Epithelial cell of proximal tubule (primary cell): ENCODE data around the gene PDE6A. TPM values are rescaled to one million over a fixed set of nuclear protein-coding genes. Genes with fewer than 3 reads are reported as not detected.

Experiments
- DNase-seq: peaks from one replicate; pipeline ENCODE4 v3.0.0-alpha.2; 2011; ENCODE audit warnings: low read depth
- H3K4me3 ChIP-seq: 2 replicates; pipeline ENCODE4 v1.5.1; 2011; ENCODE audit warnings: low read depth, mild to moderate bottlenecking, low read length
- CTCF ChIP-seq: conservative IDR thresholded peaks from 2 replicates; pipeline ENCODE4 v1.5.1; 2012; ENCODE audit warnings: low read depth, mild to moderate bottlenecking, low read length
- total RNA-seq: library from RNA; depleted of rRNA; stranded (reverse); fragments of >200 nt; gene quantifications from 2 replicates; pipeline ENCODE4 v1.2.3, GENCODE V29; 2015

Gene PDE6A
- total RNA-seq, 1 donor from 2014 or later, result not detected

- no peak for TF ChIP-seq CTCF
- H3K4me3 ChIP-seq, result no peak overlapping the region
- DNase-seq, result no peak
These were observed 30.8 kb upstream of the PDE6A start for GRCh38 chr5:149975409-149975808.

- DNase-seq, result no peak
- TF ChIP-seq CTCF, result no peak
- H3K4me3 ChIP-seq, result no peak overlapping the region
These were observed 24.8 kb upstream of the PDE6A start for GRCh38 chr5:149969181-149969930.

GRCh38 chr5:149966946-149967345, 22.4 kb upstream of the PDE6A start:
- TF ChIP-seq CTCF, result no peak

GRCh38 chr5:149963729-149964128, 19.1 kb upstream of the PDE6A start:
- no peak for TF ChIP-seq CTCF
- H3K4me3 ChIP-seq, result no peak overlapping the region
- DNase-seq, result no peak

More at GRCh38 chr5:149966946-149967345, 22.4 kb upstream of the PDE6A start:
- H3K4me3 ChIP-seq, result no peak overlapping the region
- no peak for DNase-seq

- H3K4me3 ChIP-seq, result no peak overlapping the region
- no peak for TF ChIP-seq CTCF
- no peak for DNase-seq
These were observed 18.2 kb upstream of the PDE6A start for GRCh38 chr5:149962601-149963300.

GRCh38 chr5:149961957-149962409, 17.4 kb upstream of the PDE6A start:
- H3K4me3 ChIP-seq, result peak overlapping the region; percentile 87
- TF ChIP-seq CTCF, result peak; percentile 76
- DNase-seq, result no peak
